GM19397 (cell line): Measurements from ENCODE around the gene TMEM120B.
"Not testable (repeated sequence)": the region's sequence is repeated elsewhere in the genome, so short reads cannot be mapped to it uniquely, and the experiment has no call there.

Source experiments
- ATAC-seq: cut with Tn5 transposase; IDR thresholded peaks from one replicate; pipeline ENCODE4 v1.9.1; 2021; ENCODE audit warnings: mild to moderate bottlenecking, moderate library complexity; ENCODE audit not compliant: unreplicated experiment

The TMEM120B gene

DNA sequence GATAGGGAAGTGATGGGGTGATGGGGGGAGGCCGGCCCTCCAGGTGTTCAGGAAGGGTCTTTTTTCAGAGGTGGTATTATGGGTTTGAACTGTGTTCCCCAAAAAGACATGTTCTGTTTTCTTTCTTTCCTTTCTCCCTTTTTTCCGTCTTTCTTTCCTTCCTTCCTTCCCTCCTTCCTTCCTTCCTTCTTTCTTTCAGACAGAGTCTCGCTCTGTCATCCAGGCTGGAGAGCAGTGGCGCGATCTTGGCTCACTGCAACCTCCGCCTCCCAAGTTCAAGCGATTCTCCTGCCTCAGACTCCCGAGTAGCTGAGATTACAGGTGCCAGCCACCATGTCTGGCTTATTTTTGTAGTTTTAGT lies 3.5 kb upstream of the TMEM120B start:
- not testable (repeated sequence) for ATAC-seq

DNA sequence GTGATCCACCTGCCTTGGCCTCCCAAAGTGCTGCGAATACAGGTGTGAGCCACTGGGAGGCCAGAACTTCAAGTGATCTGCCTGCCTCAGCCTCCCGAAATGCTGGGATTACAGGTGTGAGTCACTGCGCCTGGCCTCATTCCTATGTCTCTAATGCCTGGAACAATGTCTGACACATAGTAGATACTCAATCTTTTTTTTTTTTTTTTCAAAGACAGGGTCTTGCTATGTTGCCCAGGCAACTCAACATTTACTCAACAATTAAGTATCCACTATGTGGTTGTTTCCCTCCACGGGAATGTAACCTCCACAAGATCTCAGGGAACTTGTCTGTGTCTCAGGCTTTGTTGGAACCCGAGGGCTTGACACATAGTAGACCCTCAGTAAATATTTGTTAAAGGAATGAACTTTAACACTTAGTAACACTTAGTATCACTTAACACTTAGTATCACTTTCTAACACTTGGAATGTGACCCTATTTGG lies 3.0 kb upstream of the TMEM120B start:
- ATAC-seq = no peak

DNA sequence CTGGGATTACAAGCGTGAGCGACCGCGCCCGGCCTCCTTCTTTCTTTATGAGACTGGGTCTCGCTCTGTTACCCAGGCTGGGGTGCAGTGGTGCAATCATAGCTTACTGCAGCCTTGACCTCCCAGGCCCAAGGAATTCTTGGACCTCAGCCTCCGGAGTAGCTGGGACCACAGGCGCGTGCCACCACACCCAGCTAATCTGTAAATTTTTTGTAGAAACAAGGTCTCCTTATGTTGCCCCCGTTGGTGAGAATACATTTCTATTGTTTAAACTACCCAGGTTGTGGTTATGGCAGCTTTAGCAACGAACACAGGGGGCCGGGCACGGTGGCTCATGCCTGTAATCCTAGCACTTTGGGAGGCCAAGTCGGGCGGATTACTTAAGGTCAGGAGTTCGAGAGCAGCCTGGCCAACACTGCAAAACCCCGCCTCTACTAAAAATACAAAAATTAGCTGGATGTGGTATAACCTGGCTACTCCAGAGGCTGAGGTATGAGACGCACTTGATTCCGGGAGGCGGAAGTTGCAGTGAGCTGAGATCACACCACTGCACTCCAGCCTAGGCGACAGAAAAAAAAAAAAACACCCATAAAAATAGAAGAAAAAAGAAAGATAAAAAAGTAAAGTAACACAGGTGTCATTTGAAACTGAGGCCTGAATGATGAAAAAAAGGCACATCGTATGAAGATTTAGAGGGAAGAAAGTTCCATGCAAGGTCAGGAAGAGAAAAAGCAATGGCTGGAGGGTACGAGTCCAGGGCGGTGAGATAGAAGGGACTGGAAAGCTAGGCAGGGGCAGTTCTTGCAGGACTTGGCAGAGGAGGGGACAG lies 977 bp upstream of the TMEM120B start:
- no peak for ATAC-seq

DNA sequence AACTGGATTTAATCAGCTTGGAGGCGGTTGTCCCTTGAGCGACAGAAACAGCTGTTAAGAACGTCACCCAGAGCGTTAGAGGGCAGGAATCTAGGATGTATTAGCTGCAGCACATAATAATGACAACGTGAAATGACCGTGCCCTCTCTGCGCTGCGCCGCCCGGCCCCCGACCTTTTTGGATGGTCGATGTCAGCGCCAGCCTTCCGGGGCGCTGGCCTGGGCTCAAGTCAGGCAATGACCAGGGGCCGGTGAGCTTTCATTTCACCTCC lies 427 bp upstream of the TMEM120B start:
- ATAC-seq = peak; percentile 31

DNA sequence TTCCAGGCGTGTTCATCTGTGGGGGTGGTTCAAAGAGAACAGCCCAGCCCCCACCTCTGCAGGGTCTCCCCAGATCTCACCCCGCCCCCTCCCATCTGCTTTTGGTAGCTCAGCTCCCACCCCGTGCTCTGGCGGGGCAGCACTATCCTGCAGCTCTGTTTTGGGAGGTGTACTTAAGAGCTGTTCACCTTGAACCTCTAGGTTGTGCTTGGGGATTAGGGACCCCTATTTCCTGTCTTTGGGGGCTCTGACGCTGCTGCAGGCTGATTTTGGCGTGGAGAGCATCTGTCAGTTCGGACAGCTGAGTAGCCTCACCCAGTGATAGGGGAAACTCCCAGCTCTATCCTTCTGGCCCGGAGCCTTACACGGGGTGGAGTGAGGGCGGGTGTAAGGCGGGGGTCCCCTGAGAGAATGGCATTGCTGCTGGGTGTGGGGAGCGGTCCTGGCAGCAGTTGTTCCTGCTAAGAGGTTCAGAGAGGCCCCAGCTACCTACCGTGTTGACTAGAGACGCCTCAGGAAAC lies 765 bp downstream of the TMEM120B start:
- ATAC-seq = no peak

DNA sequence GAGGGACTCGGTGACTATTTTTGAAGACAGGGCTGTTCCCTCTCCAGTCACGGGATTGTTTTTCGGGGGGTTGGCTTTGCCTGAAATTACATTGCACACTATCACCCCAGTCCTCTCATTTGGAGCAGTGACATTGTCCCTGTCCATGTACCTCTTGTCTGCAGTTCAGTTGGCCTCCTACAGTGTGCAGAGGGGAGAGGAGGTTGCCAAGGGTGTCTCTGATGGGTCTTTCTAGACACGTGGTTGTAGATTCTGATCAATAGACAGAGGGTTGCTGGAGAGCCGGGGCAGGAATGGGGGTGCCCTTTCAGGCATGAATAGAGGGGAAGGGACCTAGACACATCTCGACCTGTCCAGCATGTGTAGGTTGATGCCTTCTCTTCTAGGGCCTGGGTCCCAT lies 1.2 kb downstream of the TMEM120B start:
- ATAC-seq = no peak

DNA sequence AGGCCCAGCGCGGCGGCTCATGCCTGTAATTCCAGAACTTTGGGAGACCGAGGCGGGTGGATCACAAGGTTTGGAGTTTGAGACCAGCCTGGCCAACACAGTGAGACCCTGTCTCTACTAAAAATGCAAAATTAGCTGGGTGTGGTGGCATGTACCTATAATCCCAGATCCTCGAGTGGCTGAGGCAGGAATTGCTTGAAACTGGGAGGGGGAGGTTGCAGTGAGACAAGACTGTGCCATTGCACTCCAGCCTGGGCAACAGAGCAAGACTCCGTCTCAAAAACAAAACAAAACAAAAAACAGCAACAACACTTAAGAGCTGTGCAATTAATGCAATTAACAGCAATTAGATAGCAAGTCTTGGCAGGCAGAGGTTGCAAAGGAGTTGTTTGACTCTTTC lies 2.5 kb downstream of the TMEM120B start:
- ATAC-seq = not testable (repeated sequence)

DNA sequence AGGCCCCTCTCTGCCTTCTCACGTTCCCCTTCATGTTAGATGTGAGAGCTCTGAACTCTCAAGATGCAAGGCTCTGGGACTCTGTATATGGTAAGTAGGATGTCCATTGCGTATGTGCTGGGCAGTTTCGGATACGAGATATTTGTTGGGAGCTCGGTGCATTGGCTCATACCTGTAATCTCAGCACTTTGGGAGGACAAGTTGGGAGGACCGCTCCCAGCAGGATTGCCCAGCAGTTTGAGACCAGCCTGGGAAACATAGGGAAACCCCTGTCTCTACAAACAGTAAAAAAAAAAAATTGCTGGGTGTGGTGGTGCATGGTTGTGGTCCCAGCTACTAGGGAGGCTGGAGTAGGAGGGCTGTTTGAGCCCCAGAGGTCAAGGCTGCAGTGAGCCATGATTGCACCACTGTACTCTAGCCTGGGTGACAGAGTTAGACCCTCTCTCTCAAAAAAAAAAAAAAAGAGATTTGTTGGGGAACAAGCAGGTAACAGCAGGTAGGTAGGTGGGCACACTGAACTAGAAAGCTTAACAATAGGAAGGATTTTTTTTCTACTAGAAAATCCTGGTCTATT lies 3.4 kb downstream of the TMEM120B start:
- ATAC-seq = no peak

DNA sequence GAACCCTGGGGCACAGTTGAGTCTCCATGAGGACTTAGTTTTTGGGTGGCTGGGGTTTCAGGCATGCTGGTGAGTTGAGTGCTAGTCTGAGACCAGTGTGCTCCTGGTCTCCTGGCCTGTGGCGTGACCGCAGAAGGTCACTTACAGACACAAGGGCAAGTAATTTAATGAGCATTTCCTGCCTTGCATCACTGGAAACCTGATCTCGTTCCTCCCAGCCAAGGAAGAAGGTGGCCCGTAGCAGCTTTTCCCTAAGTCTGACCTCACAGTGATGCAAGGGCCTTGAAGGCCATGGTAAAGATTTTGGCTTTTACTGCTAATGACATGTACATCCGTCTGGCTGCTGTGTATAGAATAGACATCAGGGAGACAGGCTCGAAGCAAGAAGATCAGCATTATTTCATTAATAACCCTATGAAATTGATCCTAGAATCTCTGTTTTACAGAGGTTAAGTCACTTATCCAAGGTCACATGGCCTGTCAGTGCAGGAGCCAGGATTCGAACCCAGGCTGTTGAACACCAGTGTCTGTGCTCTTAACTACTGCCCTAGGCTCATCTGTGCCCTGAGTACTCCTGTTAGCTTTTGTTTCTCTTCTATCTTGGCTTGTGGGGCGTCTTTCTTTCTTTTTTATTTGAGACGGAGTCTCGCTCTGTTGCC lies 4.6 kb downstream of the TMEM120B start:
- no peak for ATAC-seq

DNA sequence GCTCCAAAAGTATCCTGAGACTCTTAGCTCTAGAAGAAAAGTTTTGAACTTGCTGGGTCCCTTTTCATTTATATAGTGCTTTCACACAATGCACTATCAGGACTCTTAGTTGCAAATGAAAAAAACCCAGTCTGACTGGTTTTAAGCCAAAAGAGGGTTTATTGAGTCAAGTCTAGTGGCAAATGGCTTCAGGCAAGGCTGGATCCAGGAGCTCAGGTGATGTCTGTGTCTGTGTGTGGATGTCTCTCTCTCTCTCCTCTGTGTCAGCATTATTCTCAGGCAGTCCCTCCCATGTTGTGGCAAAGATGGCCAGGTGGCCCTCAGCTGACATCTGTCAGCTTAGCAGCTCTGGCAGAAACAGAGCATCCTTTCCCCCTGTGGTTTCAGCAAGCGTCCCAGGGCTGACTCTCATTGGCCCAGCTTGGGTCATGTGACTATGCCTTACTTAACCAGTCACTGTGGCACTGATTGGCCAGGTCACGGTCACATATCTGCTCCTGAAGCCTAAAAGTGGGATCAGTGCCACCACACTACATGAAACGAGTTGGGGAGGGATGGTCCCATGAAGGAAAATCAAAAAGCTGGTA lies 6.2 kb downstream of the TMEM120B start:
- no peak for ATAC-seq

DNA sequence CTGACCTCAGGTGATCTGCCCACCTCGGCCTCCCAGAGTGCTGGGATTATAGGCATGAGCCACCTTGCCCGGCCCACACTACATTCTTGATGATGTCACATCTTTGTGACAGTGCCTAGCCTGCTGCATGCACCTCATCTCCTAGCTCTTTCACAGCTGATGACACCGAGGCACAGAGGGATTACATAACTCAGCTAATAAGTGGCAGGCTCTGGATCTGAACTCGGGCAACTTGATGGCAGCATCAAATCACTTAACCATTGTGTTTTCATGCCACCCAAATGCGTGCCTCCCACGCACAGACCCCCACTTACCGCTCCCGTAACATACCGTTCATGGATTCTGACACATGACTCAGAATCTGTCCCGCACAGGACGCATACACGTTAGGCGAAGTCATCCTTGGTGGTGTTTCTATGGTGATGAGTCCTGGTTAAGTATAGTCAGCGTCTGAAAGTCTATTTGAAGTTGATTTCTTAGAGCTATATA lies 7.4 kb downstream of the TMEM120B start:
- ATAC-seq = no peak

DNA sequence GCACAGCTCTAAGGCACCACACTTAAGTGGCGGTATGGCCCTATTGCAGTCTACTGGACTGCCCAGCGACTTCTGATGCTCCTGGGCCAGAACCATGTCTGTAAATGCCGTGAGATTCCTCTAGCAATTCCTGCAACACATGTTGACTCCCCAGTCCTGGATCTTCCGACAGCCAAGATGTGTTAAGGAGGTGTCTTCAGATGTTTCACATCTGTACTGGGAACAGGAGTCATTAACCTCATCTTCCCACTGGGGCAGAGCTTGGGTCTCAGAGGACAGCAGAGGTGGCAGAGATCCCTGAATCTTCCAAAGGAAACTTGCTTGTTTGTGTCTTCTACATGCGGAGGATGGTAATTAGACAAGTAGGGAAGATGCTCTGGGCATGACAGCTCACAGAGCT lies 8.2 kb downstream of the TMEM120B start:
- ATAC-seq = no peak

DNA sequence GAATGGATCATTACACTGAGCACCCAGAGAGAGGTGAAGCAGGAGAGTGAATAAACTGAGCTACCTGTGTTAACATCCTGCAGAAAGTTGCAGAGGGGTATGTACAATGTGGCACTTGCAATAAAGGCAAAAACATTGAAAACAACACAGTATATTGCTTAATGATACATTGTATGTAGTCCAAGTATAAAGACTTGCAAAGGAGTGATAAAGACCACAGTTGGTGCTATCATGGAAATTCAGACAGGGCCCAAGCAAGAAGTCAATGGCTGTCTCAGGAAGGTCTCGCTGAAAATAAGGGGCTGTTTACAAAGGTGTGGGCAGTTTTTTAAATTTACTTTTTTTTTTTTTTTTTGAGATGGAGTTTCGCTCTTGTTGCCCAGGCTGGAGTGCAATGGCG lies 10.0 kb downstream of the TMEM120B start:
- ATAC-seq = no peak

DNA sequence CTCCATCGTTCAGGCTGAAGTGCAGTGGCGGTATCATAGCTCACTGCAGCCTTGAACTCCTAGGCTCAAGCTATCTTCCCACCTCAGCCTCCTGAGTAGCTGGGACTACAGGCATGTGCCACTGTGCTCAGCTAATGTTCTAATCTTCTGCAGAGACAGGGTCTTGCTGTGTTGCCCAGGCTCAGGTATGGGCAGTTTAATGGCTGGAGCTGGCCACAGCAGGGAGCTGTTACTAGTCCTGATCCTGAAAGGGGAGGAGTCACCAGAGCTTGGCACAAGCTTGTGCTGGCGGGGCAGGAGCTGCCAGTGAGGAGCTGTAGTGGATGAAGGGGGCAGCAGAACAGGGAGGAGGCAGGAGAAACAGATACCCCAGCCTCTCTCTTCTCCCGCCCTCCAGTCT lies 10.6 kb downstream of the TMEM120B start:
- no peak for ATAC-seq

DNA sequence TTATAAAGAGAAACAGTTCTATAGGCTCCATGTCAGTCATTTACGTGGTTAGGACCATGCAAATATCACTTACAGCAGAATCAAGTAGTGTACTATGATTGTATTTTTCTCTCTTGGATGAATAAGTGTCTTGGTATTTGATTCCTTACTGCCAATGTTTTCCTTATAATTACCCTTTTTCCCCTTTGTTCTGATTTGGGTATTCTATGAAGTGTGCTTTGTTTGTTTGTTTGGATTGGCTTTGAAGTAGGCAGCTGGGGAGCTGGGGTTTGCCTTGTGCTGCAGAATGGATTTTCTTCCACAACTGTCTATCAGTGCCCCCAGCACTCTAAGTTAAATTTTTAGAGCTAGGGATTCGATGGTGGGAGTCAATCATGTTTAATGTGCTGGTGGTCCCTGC lies 12.4 kb downstream of the TMEM120B start:
- ATAC-seq = no peak

DNA sequence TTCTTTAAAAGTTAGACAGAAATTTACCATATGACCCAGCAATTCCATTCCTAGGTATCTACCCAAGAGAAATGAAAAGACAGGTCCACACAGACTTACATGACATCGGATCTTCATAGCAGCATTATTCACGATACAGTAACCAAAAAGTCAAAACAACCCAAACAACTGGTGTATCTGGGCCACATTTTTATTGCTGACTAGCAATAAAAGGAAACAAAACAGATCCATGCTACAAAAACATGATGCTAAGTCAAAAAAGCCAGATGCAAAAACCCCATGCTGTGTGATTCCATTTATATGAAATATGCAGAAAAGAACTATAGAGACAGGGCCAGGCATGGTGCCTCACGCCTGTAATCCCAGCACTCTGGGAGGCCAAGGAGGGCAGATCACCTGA lies 12.9 kb downstream of the TMEM120B start:
- no peak for ATAC-seq

DNA sequence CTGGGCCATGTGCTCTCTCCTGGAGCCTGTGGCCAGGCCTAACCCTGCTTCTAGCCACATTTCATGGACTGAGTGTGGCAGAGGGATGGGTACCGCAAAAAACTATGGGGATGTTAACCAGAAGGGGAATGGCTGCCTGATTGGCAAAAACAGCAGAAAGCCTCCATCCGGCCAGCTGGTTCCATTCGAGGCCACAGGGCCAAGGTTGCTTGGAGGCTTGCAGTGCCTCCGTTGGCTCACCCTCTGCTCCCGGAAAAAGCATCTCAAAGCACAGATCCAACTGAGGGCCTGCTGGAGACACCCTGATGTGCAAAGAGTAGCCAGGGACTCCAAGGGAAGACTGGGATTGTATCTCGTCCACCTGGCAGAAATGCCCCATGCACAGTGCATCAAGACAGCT lies 16.5 kb downstream of the TMEM120B start:
- no peak for ATAC-seq

DNA sequence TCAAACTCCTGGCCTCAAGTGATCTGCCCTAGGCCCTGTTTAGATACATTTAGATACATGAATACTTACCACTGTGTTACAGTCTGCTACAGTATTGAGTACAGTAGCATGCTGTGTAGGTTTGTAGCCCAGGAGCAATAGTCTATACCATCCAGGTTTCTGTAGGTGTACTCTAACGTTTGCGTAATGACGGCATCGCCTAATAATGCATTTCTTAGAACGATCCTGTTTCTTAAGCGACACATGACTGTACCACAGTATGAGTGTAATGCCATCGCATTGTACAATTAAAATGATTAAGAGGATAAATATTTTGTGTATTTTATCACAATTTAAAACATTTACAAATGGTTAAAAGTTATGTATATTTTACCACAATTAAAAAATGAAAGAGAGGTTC lies 18.9 kb downstream of the TMEM120B start:
- ATAC-seq = no peak

DNA sequence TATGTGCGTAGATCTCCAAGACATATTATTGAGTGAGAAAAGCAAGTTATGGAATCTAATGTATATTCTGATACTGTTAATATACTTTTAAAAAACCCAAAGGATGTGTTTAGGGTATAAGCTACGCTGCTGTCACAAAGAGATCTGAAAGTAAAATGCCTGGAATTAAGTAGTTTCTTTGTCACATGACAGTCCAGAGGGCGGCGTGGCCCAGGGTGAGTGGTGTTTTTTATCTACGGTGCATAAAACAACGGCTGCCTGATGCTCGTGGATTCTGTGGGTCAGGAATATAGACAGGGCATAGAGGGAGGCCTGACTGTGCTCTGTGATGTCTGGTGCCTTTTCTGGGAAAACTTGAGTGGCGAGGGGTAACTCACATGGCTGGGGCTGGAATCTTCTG lies 21.3 kb downstream of the TMEM120B start:
- ATAC-seq = no peak

DNA sequence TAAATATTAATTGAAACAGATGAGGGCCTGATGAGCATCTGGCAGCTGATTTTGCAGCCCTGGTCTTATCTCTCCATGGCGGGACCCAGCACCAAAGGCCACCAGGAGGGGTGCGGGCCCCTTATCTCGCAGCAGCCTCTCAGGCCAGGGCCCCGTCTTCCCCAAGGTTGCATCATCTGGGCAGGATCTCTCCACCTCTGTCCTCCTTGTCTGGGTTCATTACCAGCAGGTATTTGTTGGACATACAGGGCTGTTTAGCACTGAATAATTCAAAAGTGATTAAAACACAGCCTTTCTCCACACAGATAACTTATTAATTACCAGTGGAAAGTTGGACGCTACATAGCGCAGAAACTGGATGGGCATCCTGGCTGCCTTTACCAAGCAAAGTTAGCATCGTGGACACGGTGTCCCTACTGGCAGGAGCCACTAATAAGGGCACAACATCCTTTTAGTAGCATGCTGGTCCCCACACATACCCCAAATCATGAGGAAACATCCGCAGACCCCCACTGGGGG lies 25.8 kb downstream of the TMEM120B start:
- ATAC-seq = no peak

DNA sequence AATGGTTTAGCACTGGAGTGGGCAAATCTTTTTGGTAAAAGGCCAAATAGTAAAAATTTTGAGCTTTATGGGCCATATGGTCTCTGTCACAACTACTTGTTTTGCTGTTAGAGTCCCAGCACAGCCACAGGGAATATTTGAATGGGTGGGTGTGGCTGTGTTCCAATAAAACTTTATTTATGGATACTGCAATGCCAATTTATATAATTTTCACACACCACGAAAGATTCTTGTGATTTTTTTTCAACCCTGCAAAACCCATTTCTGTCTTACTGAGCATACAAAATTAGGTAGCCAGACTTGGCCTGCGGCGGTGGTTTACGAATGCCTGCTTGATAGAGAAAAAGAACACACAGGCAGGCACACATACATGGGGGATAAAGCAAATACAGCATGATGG lies 28.3 kb downstream of the TMEM120B start:
- no peak for ATAC-seq
